HepG2 (cell line): ENCODE results near the gene ACBD5. TPM values are rescaled to one million over a fixed set of nuclear protein-coding genes. Genes with fewer than 3 reads are reported as not detected.

ENCODE experiments used
- ATAC-seq: fragments of 200-7000 bp; cut with Tn5 transposase; 3 replicates; pipeline ENCODE4 v1.9.1; 2020; ENCODE audit warnings: mild to moderate bottlenecking, moderate library complexity
- BruUV-seq: library from RNA; stranded (reverse); fragments of 400-500 nt; replicated peaks from 2 replicates; lab custom pipeline; 2021; lab: Mats Ljungman, UMichigan
- CTCF ChIA-PET: fragments of 300-600 bp; formaldehyde crosslinking; extraction: SDS; loops from one replicate; lab custom pipeline; 2021; ENCODE audit warnings: low total read pairs, inconsistent platforms, low intra/inter-chr PET ratio; lab: Yijun Ruan, JAX
- POLR2A ChIA-PET: fragments of 350-600 bp; sonication (Branson Sonifier 250); formaldehyde crosslinking; loops from one replicate; lab custom pipeline; 2020; ENCODE audit warnings: antibody characterized with exemption, inconsistent platforms; lab: Yijun Ruan, JAX
- DNase-seq: peaks from one replicate; pipeline ENCODE4 v3.0.0-alpha.2; 2015; ENCODE audit warnings: low spot score
- FAIRE-seq: peaks from 3 replicates; lab custom pipeline; 2011; peaks lifted over from hg19 to GRCh38; lab: Jason Lieb, UNC
- H2AFZ ChIP-seq: one replicate; pipeline ENCODE4 v1.6.1; 2011; ENCODE audit warnings: low read length, inconsistent platforms
- H3K27ac ChIP-seq: fragments of 300-600 bp; 3 replicates; pipeline ENCODE4 v1.8.0; 2011; ENCODE audit warnings: mixed run types, mild to moderate bottlenecking, mixed read lengths, low read length, inconsistent platforms; ENCODE audit not compliant: insufficient read depth; ENCODE audit errors: extremely low read length
- H3K27me3 ChIP-seq, 2 experiments: fragments of 200-600 bp in 1 of 2; 2 replicates in 1 of 2; 3 replicates in 1 of 2; pipeline versions ENCODE4 v1.6.0 to v1.8.0; 2011; ENCODE audit warnings: low read length in 2 of 2, mild to moderate bottlenecking in 2 of 2, moderate library complexity in 2 of 2, inconsistent platforms in 1 of 2; ENCODE audit not compliant: insufficient read depth in 2 of 2, control insufficient read depth in 1 of 2
- H3K36me3 ChIP-seq, 2 experiments: fragments of 200-600 bp in 1 of 2; replicated peaks in 1 of 2; 2 replicates in 1 of 2; 3 replicates in 1 of 2; pipeline versions ENCODE4 v1.5.1 to v1.8.0; 2011; ENCODE audit warnings: low read length in 2 of 2, inconsistent platforms in 1 of 2; ENCODE audit not compliant: insufficient read depth in 2 of 2, control insufficient read depth in 1 of 2
- H3K4me1 ChIP-seq: 2 replicates; pipeline ENCODE4 v1.5.1; 2012; ENCODE audit warnings: low read length, inconsistent platforms; ENCODE audit not compliant: insufficient read depth
- H3K4me2 ChIP-seq: 2 replicates; pipeline ENCODE4 v1.6.0; 2011; ENCODE audit warnings: low read depth, low read length, inconsistent platforms
- H3K4me3 ChIP-seq, 3 experiments: fragments of 200-600 bp in 1 of 3; sonication (generic), shearing (Covaris generic) in 1 of 3; replicated peaks in 1 of 3; 2 replicates each; pipeline ENCODE4 v1.5.1; 2011 to 2016; ENCODE audit warnings: low read length in 3 of 3, inconsistent platforms in 2 of 3, low read depth in 2 of 3, mild to moderate bottlenecking in 2 of 3, control low read depth in 1 of 3, mixed read lengths in 1 of 3; ENCODE audit not compliant: insufficient read depth in 1 of 3
- H3K79me2 ChIP-seq: one replicate; pipeline ENCODE4 v1.6.1; 2011; ENCODE audit warnings: low read length, inconsistent platforms; ENCODE audit not compliant: insufficient read depth
- H3K9ac ChIP-seq: 2 replicates; pipeline ENCODE4 v1.6.0; 2011; ENCODE audit warnings: mild to moderate bottlenecking, low read depth, low read length, inconsistent platforms; ENCODE audit not compliant: insufficient read depth
- H3K9me3 ChIP-seq: 2 replicates; pipeline ENCODE4 v1.5.1; 2012; ENCODE audit warnings: mild to moderate bottlenecking, low read length
- H4K20me1 ChIP-seq: 2 replicates; pipeline ENCODE4 v1.6.0; 2011; ENCODE audit warnings: inconsistent platforms, mild to moderate bottlenecking, low read length, moderate library complexity; ENCODE audit not compliant: insufficient read depth
- FOXO4 ChIP-seq: sonication (generic); formaldehyde crosslinking; conservative IDR thresholded peaks from 2 replicates; pipeline ENCODE4 v1.8.1; 2023; ENCODE audit warnings: missing genetic modification reagents
- KMT2A ChIP-seq: sonication (generic); formaldehyde crosslinking; IDR thresholded peaks from 2 replicates; pipeline ENCODE4 v1.4.0; 2020; ENCODE audit warnings: missing genetic modification reagents
- MAFG ChIP-seq: sonication (generic); formaldehyde crosslinking; IDR thresholded peaks from 2 replicates; pipeline ENCODE4 v1.5.1; 2020; ENCODE audit warnings: mild to moderate bottlenecking, missing genetic modification reagents
- MNT ChIP-seq: fragments of 450-650 bp; IDR thresholded peaks from 2 replicates; pipeline ENCODE4 v1.6.1; 2016
- NAIF1 ChIP-seq: sonication (generic); formaldehyde crosslinking; IDR thresholded peaks from 2 replicates; pipeline ENCODE4 v1.5.0; 2020; ENCODE audit warnings: mild to moderate bottlenecking, missing genetic modification reagents, borderline replicate concordance
- NFAT5 ChIP-seq: sonication (generic); formaldehyde crosslinking; IDR thresholded peaks from 2 replicates; pipeline ENCODE4 v1.4.0; 2020; ENCODE audit warnings: missing genetic modification reagents
- NFATC3 ChIP-seq: sonication (generic); formaldehyde crosslinking; IDR thresholded peaks from 2 replicates; pipeline ENCODE4 v1.5.1; 2020; ENCODE audit warnings: mild to moderate bottlenecking, missing genetic modification reagents
- SALL2 ChIP-seq: sonication (generic); formaldehyde crosslinking; IDR thresholded peaks from 2 replicates; pipeline ENCODE4 v1.8.1; 2023; ENCODE audit warnings: mild to moderate bottlenecking, missing genetic modification reagents, inconsistent platforms
- SNAI1 ChIP-seq: sonication (generic); formaldehyde crosslinking; IDR thresholded peaks from 2 replicates; pipeline ENCODE4 v1.5.0; 2020; ENCODE audit warnings: mild to moderate bottlenecking, missing genetic modification reagents, borderline replicate concordance
- ZNF350 ChIP-seq: sonication (generic); formaldehyde crosslinking; IDR thresholded peaks from 2 replicates; pipeline ENCODE4 v1.4.0; 2020; ENCODE audit warnings: mild to moderate bottlenecking, low read depth, missing genetic modification reagents, borderline replicate concordance
- ZNF513 ChIP-seq: sonication (generic); formaldehyde crosslinking; conservative IDR thresholded peaks from 2 replicates; pipeline ENCODE4 v1.5.0; 2020; ENCODE audit warnings: missing genetic modification reagents
- ZNF550 ChIP-seq: sonication (generic); formaldehyde crosslinking; IDR thresholded peaks from 2 replicates; pipeline ENCODE4 v1.4.0; 2020; ENCODE audit warnings: mild to moderate bottlenecking, missing genetic modification reagents, borderline replicate concordance
- ZNF703 ChIP-seq: sonication (generic); formaldehyde crosslinking; IDR thresholded peaks from 2 replicates; pipeline ENCODE4 v1.5.1; 2020; ENCODE audit warnings: missing genetic modification reagents, mild to moderate bottlenecking, moderate library complexity, borderline replicate concordance
- WGBS: methylation state at CpG from one replicate; pipeline ENCODE4 v1.1.6; 2017; ENCODE audit warnings: low lambda C conversion rate; 5-methylcytosine and 5-hydroxymethylcytosine counted together
- in situ Hi-C: cut with HindIII; loops from 2 replicates; pipeline ENCODE4 v1.10.0; 2017; ENCODE audit warnings: low pct_unique_long_range_greater_than_20kb; ENCODE audit not compliant: extremely low pct_ligation_motif_present
- intact Hi-C: fragments of 100-400 bp; cut with micrococcal nuclease; formaldehyde crosslinking; loops from one replicate; pipeline ENCODE4 v1.10.0; 2022; ENCODE audit not compliant: unreplicated experiment
- polyA plus RNA-seq, 8 experiments: library from polyadenylated mRNA; depleted of rRNA in 3 of 8; stranded (reverse) in 7 of 8; unstranded in 1 of 8; fragments of >200 nt; fragmentation: Illumina TruSeq in 4 of 8; extraction: Trizol in 4 of 8; gene quantifications; 2 replicates each; pipeline versions ENCODE4 v1.2.1 to v1.2.3, GENCODE V29; 2011 to 2016; ENCODE audit warnings: low read depth in 4 of 8, missing spikeins in 1 of 8, mixed read lengths in 1 of 8; ENCODE audit not compliant: insufficient read depth in 1 of 8
- total RNA-seq, 5 experiments: library from RNA; depleted of rRNA; stranded (reverse); fragments of >200 nt; fragmentation: Illumina TruSeq; extraction: Trizol; gene quantifications; 2 replicates each; pipeline ENCODE4 v1.2.3, GENCODE V29; 2016; ENCODE audit warnings: low read depth in 1 of 5

The ACBD5 gene
- total and polyA plus RNA-seq, 2 of the 13 experiments (the other 11 are each of a cell fraction or from before 2014, with no cell fraction given): 10.3 to 14.8 TPM

GRCh38 chr10:27197980-27198620 is 42.5 kb downstream of the ACBD5 start:
- Histone ChIP-seq H3K4me3 (no peak overlapping the region), H4K20me1 (no peaks in the 10 kb centered on the region), H3K79me2 (no peaks in the 10 kb centered on the region), H3K36me3 (peaks cover 1 to 33% of the 10 kb centered on the region in 2 experiments; a peak in 4 of 5 replicates), H3K27me3 (no peaks in the 10 kb centered on the region), H3K9ac (no peak overlapping the region), H3K4me2 (no peak overlapping the region), H3K4me1 (no peaks in the 10 kb centered on the region), H3K27ac (no peak overlapping the region), H2AFZ (no peak overlapping the region), H3K9me3 (no peaks in the 10 kb centered on the region)
- no peak for FAIRE-seq
- POLR2A ChIA-PET: no interaction called here
- ATAC-seq: no peak
- in situ Hi-C loops (no loop called here), intact Hi-C loops (no loop called here)
- 98% methylated on average over 2 of the region's 2 CpGs for WGBS
- DNase-seq: no peak
- BruUV-seq: no TSS peak
- CTCF ChIA-PET: no interaction called here
- TF ChIP-seq MAFG (CRISPR knock-in tag): no peak
- TF ChIP-seq SNAI1 (CRISPR knock-in tag): no peak
- no peak for TF ChIP-seq FOXO4
- TF ChIP-seq NFAT5 (CRISPR knock-in tag): no peak
- no peak for TF ChIP-seq ZNF550 (CRISPR knock-in tag)
- TF ChIP-seq SALL2: no peak
- no peak for TF ChIP-seq KMT2A (CRISPR knock-in tag)
- TF ChIP-seq ZNF513 (CRISPR knock-in tag): no peak
- TF ChIP-seq MNT: no peak
- no peak for TF ChIP-seq NAIF1
- TF ChIP-seq ZNF350 (CRISPR knock-in tag): no peak
- TF ChIP-seq ZNF703: no peak
- no peak for TF ChIP-seq NFATC3 (CRISPR knock-in tag)
